Activated T-cell treated with anti-CD3 and anti-CD28 coated beads, Interleukin-2, amount 50 U/mL, for 72 hours (primary cell): ENCODE results near the gene STPG4. TPM values are rescaled to one million over a fixed set of nuclear protein-coding genes. Genes with fewer than 3 reads are reported as not detected.
A peak's percentile ranks its signal among the peaks of the same experiment; 100 is the strongest.

Experiments used
- ATAC-seq, 2 donors: fragments of 150-1000 bp; cut with Tn5 transposase; replicated peaks in 1 of 2; 2 replicates each; pipeline ENCODE4 v1.10.0; 2021; ENCODE audit warnings: moderate library complexity in 2 of 2, mild to moderate bottlenecking in 1 of 2
- DNase-seq, 2 donors: peaks; one replicate each; pipeline ENCODE4 v3.0.0; 2021 to 2022; ENCODE audit warnings: mixed read lengths in 1 of 2
- H3K27ac Mint-ChIP-seq: one replicate; pipeline ENCODE4 v1.8.0; 2022; ENCODE audit warnings: mild to moderate bottlenecking, moderate library complexity, mixed read lengths
- H3K27me3 Mint-ChIP-seq: one replicate; pipeline ENCODE4 v1.8.0; 2022; ENCODE audit warnings: low read depth, mixed read lengths
- H3K36me3 Mint-ChIP-seq, 2 donors: one replicate each; pipeline ENCODE4 v1.8.0; 2022; ENCODE audit warnings: mixed read lengths in 2 of 2, mild to moderate bottlenecking in 1 of 2; ENCODE audit not compliant: insufficient read depth in 2 of 2
- H3K4me1 Mint-ChIP-seq: one replicate; pipeline ENCODE4 v1.8.0; 2022; ENCODE audit warnings: low read depth, mixed read lengths
- H3K4me3 Mint-ChIP-seq, 2 donors: one replicate each; pipeline ENCODE4 v1.8.0; 2022; ENCODE audit warnings: mild to moderate bottlenecking in 2 of 2, mixed read lengths in 2 of 2, moderate library complexity in 2 of 2
- H3K9me3 Mint-ChIP-seq, 2 donors: one replicate each; pipeline ENCODE4 v1.8.0; 2022; ENCODE audit warnings: mixed read lengths in 2 of 2
- total RNA-seq, 2 donors: library from RNA; stranded (reverse); gene quantifications; one replicate each; pipeline ENCODE4 v1.2.3, GENCODE V29; 2022

Gene STPG4
- total RNA-seq, 2 donors from 2014 or later, result not detected

DNA sequence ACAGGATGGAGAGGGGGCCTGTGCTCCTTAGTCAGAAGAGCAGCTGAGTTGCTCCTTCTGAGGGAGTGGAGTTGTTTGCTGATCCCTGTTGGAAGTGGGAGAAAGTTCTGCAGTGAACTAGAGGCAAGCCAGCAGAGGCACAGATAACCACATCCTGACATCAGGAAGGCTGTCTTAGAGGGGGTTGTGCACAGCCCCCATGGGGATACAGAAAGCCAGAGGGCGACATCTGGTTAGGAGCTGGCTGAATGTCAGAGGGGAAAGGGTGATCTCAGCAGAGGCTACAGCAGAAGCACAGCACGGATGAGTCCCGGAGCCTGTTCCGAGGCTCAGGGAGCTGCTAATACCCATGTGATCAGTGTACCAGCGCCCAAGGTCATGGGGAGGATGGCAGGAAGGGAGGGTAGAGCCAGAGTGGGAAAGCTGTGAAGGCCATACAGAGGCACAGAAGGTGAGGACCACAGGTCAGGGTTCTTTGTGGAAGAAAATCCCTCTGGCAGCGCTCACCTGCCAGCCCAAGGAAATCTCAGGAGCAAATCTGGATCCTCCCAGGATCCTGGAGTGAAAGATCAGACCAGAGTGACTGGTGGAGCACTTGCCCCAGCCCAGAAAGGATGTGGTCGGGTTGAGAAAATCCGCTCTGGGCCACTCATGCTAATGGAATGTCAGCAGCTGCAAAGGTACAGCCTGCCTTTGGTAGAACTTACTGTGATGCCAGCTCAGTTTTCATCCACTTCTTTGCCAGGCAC, 111.8 kb downstream of the STPG4 start:
- ATAC-seq (no peak), DNase-seq (no peak)
- H3K4me1 Mint-ChIP-seq, result peaks cover 10% of the 10 kb centered on the region
- H3K36me3 Mint-ChIP-seq, result peaks cover 8 to 9% of the 10 kb centered on the region in 2 donors
- H3K27me3 Mint-ChIP-seq, result no peaks in the 10 kb centered on the region
- H3K27ac Mint-ChIP-seq, result peak overlapping the region; percentile 24
- no peaks in the 10 kb centered on the region for H3K9me3 Mint-ChIP-seq
- H3K4me3 Mint-ChIP-seq, result no peak overlapping the region

- Mint-ChIP-seq H3K9me3 (no peaks in the 10 kb centered on the region), H3K27me3 (no peaks in the 10 kb centered on the region), H3K36me3 (peaks cover 8 to 9% of the 10 kb centered on the region in 2 donors), H3K4me3 (no peak overlapping the region), H3K4me1 (peaks cover 10% of the 10 kb centered on the region), H3K27ac (peak overlapping the region; percentile 48)
- ATAC-seq (no peak), DNase-seq (no peak)
These were observed 113.0 kb downstream of the STPG4 start for GRCh38 chr2:47041891-47042684.

GRCh38 chr2:47041063-47041462, 114.0 kb downstream of the STPG4 start:
- Mint-ChIP-seq H3K36me3 (peaks cover 8 to 9% of the 10 kb centered on the region in 2 donors), H3K4me1 (peaks cover 14% of the 10 kb centered on the region), H3K27me3 (no peaks in the 10 kb centered on the region), H3K9me3 (no peaks in the 10 kb centered on the region), H3K27ac (no peak overlapping the region), H3K4me3 (no peak overlapping the region)
- no peak for ATAC-seq
- DNase-seq, result no peak

- ATAC-seq (no peak), DNase-seq (no peak)
- Mint-ChIP-seq H3K36me3 (peaks cover 5 to 6% of the 10 kb centered on the region in 2 donors), H3K4me3 (no peak overlapping the region), H3K27me3 (no peaks in the 10 kb centered on the region), H3K4me1 (peaks cover 14% of the 10 kb centered on the region), H3K9me3 (no peaks in the 10 kb centered on the region), H3K27ac (no peak overlapping the region)
These were observed 114.5 kb downstream of the STPG4 start for GRCh38 chr2:47040651-47041050.

GRCh38 chr2:47039913-47040562, 115.1 kb downstream of the STPG4 start:
- Mint-ChIP-seq H3K27ac (no peak overlapping the region), H3K9me3 (no peaks in the 10 kb centered on the region), H3K36me3 (peaks cover 3 to 5% of the 10 kb centered on the region in 2 donors), H3K4me1 (peaks cover 14% of the 10 kb centered on the region), H3K4me3 (no peak overlapping the region), H3K27me3 (no peaks in the 10 kb centered on the region)
- DNase-seq (no peak), ATAC-seq (no peak)

GRCh38 chr2:47039489-47039870, 115.6 kb downstream of the STPG4 start:
- DNase-seq (no peak), ATAC-seq (no peak)
- Mint-ChIP-seq H3K27me3 (no peaks in the 10 kb centered on the region), H3K9me3 (no peaks in the 10 kb centered on the region), H3K27ac (peak overlapping the region; percentile 16), H3K36me3 (peaks cover 3 to 5% of the 10 kb centered on the region in 2 donors), H3K4me3 (no peak overlapping the region), H3K4me1 (peaks cover 14% of the 10 kb centered on the region)

- ATAC-seq, result peak; percentile 70 to 81
- Mint-ChIP-seq H3K4me1 (peaks cover 14% of the 10 kb centered on the region), H3K27me3 (no peaks in the 10 kb centered on the region), H3K27ac (peak overlapping the region; percentile 84), H3K4me3 (peak overlapping the region; percentile 57 to 62), H3K36me3 (peaks cover 3% of the 10 kb centered on the region in 2 donors), H3K9me3 (no peaks in the 10 kb centered on the region)
- DNase-seq, result peak; percentile 13 to 16
These were observed 116.2 kb downstream of the STPG4 start for GRCh38 chr2:47038656-47039488.

DNA sequence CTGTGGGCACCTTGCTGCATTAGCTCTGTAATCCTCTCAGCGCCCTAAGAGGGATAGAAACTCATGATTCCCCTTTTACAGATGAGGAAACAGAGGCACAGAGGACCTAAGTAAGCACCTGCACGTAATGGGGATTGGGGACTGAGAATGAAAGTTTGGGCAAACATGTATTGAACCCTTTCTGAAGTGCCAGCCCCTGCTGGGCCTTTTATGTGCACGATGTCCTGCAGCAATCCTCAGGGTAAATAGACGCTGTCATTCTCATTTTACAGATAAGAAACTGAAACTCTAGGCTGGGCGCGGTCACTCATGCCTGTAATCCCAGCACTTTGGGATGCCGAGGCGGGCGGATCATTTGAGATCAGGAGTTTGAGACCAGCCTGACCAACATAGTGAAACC, 117.4 kb downstream of the STPG4 start:
- H3K4me1 Mint-ChIP-seq, result peaks cover 14% of the 10 kb centered on the region
- H3K27me3 Mint-ChIP-seq, result no peaks in the 10 kb centered on the region
- ATAC-seq (no peak), DNase-seq (no peak)
- peaks cover 3% of the 10 kb centered on the region in 2 donors for H3K36me3 Mint-ChIP-seq
- no peak overlapping the region for H3K4me3 Mint-ChIP-seq
- H3K9me3 Mint-ChIP-seq, result no peaks in the 10 kb centered on the region
- H3K27ac Mint-ChIP-seq, result no peak overlapping the region

Other genes starting within 250 kb of the STPG4 start
- gene MCFD2, start 239.5 kb downstream of the STPG4 start, total RNA-seq, result 10 to 100 TPM; 50.1 to 59.3 TPM
- 10 to 100 TPM; 68.2 to 93.1 TPM for gene TTC7A, start 214.1 kb downstream of the STPG4 start, total RNA-seq
- gene CALM2, start 21.2 kb upstream of the STPG4 start, total RNA-seq, result 100 to 1,000 TPM; 272 to 296 TPM
- gene EPCAM, start 214.0 kb upstream of the STPG4 start, total RNA-seq, result 1 to 10 TPM in 1 of 2 donors, not detected in 1; 1.4 TPM
- gene MSH2, start 247.8 kb upstream of the STPG4 start, total RNA-seq, result 10 to 100 TPM; 41.9 to 48.7 TPM